Measurements from ENCODE around the gene TRMT44. TPM values are rescaled to one million over a fixed set of nuclear protein-coding genes. Genes with fewer than 3 reads are reported as not detected.
A peak's percentile ranks its signal among the peaks of the same experiment; 100 is the strongest.

The TRMT44 gene
- 37.9 to 41.7 TPM (median 41.2 TPM) in 3 replicates for total RNA-seq

- H3K27ac Mint-ChIP-seq, result peak within 1 kb of the TSS; percentile 99
- no peaks in the 10 kb centered on the region for H3K9me3 Mint-ChIP-seq
- peak; percentile 88 to 99 for DNase-seq (ENCODE audit: low spot score in 2 of 2, unreplicated experiment in 2 of 2)
- H3K4me3 Mint-ChIP-seq, result peak within 1 kb of the TSS; percentile 92
- H3K27me3 Mint-ChIP-seq (ENCODE audit: low read depth), result no peaks in the 10 kb centered on the region
- peaks cover 73% of the 10 kb centered on the region for H3K4me1 Mint-ChIP-seq
- H3K36me3 Mint-ChIP-seq, result no peaks in the 10 kb centered on the region
- TF ChIP-seq, protein P1, sequence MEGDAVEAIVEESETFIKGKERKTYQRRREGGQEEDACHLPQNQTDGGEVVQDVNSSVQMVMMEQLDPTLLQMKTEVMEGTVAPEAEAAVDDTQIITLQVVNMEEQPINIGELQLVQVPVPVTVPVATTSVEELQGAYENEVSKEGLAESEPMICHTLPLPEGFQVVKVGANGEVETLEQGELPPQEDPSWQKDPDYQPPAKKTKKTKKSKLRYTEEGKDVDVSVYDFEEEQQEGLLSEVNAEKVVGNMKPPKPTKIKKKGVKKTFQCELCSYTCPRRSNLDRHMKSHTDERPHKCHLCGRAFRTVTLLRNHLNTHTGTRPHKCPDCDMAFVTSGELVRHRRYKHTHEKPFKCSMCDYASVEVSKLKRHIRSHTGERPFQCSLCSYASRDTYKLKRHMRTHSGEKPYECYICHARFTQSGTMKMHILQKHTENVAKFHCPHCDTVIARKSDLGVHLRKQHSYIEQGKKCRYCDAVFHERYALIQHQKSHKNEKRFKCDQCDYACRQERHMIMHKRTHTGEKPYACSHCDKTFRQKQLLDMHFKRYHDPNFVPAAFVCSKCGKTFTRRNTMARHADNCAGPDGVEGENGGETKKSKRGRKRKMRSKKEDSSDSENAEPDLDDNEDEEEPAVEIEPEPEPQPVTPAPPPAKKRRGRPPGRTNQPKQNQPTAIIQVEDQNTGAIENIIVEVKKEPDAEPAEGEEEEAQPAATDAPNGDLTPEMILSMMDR (IDR thresholded peaks at IDR 0.05; ENCODE audit: unreplicated experiment), result no peak
Observed at GRCh38 chr4:8440492-8441311, at the start of gene TRMT44, which contains the start of gene ACOX3. TRMT44 (plus strand) TSS chr4:8440777; CDS start chr4:8440823, 46 bp downstream. ACOX3 (minus strand) TSS chr4:8440723; CDS start chr4:8416521, 24,202 bp downstream.

- Mint-ChIP-seq H3K36me3 (peaks cover 30% of the 10 kb centered on the region), H3K4me1 (peaks cover 11% of the 10 kb centered on the region), H3K4me3 (no peak overlapping the region), H3K27ac (no peak overlapping the region), H3K9me3 (no peaks in the 10 kb centered on the region), H3K27me3 (ENCODE audit: low read depth) (no peaks in the 10 kb centered on the region)
- no peak for DNase-seq (ENCODE audit: low spot score in 2 of 2, unreplicated experiment in 2 of 2)
- TF ChIP-seq, protein P1 (IDR thresholded peaks at IDR 0.05; ENCODE audit: unreplicated experiment), result no peak
Observed at GRCh38 chr4:8391071-8391470, 49.5 kb upstream of the TRMT44 start.

DNA sequence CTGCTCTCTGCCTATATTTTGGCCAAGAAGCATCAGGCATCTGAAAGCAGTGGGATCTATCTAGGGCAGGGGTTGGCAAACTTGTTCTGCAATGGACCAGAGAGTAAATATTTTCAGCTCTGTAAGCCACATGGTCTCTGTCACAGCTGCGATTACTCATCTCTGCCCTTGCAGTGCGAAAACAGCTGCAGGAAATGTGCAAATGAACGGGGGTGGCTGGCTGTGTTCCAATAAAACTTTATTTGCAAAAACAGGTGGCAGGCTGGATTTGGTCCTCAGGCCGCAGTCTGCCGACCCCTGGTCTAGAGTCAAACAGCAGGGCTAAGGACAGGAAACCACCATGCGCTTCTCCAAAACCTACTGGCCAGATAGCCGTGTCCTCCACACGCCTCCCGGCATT, 48.6 kb upstream of the TRMT44 start:
- DNase-seq (ENCODE audit: low spot score in 2 of 2, unreplicated experiment in 2 of 2), result no peak
- H3K27me3 Mint-ChIP-seq (ENCODE audit: low read depth), result no peaks in the 10 kb centered on the region
- peaks cover 32% of the 10 kb centered on the region for H3K36me3 Mint-ChIP-seq
- no peaks in the 10 kb centered on the region for H3K9me3 Mint-ChIP-seq
- no peak overlapping the region for H3K27ac Mint-ChIP-seq
- peaks cover 11% of the 10 kb centered on the region for H3K4me1 Mint-ChIP-seq
- H3K4me3 Mint-ChIP-seq, result no peak overlapping the region
- TF ChIP-seq, protein P1 (IDR thresholded peaks at IDR 0.05; ENCODE audit: unreplicated experiment), result no peak

DNA sequence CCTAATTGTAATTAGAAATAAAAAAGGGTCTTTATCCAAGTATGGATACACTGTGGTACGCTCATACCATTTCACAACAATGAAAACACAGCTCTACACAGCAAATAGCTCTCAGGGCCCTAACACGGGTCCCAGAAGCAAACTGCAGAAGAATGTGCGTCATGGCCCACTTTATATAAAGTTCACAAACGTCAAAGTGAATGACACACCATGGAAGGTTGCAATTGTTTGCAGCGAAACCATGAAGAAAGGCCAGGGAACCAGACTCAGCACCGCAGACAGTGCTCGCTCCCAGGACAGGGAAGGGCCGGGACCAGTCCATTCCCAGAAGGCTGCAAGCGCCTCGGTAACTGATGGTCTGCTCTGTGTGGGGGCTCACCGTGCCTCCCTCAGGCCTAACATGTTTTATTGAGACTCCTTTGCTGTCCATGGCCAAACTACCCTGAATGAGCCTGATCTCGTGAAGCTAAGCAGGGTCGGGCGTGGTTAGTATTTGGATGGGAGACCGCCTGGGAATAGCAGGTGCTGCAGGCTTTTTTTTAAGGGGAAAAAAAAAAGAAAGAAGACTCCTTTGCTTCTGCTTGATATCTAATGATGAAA, 47.9 kb upstream of the TRMT44 start:
- Mint-ChIP-seq H3K27me3 (ENCODE audit: low read depth) (no peaks in the 10 kb centered on the region), H3K4me1 (peaks cover 11% of the 10 kb centered on the region), H3K27ac (no peak overlapping the region), H3K36me3 (peaks cover 27% of the 10 kb centered on the region), H3K9me3 (no peaks in the 10 kb centered on the region), H3K4me3 (no peak overlapping the region)
- TF ChIP-seq, protein P1 (IDR thresholded peaks at IDR 0.05; ENCODE audit: unreplicated experiment), result no peak
- no peak for DNase-seq (ENCODE audit: low spot score in 2 of 2, unreplicated experiment in 2 of 2)

DNA sequence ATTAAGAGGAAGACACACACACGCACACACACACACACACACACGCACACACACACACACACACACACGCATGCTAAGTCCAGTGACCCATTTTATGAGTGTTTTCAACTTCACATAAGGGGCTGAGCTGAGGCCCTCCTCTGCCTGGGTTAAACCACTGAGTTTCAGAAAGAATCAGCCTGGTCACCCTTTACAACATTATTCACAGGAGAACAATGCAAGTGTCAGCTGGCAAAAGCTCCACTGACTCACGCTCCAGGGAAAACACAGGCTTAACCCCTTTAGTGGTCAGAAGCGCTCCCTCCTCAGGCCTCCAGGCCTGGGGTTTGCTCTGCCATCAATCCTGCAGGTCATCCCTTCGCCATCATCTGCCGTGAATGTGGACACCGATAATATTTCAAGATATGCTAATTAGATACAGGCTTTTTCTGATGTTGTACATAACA, 47.0 kb upstream of the TRMT44 start:
- Mint-ChIP-seq H3K27me3 (ENCODE audit: low read depth) (no peaks in the 10 kb centered on the region), H3K36me3 (peaks cover 33% of the 10 kb centered on the region), H3K4me3 (no peak overlapping the region), H3K27ac (peak overlapping the region; percentile 72), H3K9me3 (no peaks in the 10 kb centered on the region), H3K4me1 (peaks cover 11% of the 10 kb centered on the region)
- DNase-seq (ENCODE audit: low spot score in 2 of 2, unreplicated experiment in 2 of 2), result no peak
- TF ChIP-seq, protein P1 (IDR thresholded peaks at IDR 0.05; ENCODE audit: unreplicated experiment), result no peak

All from mesothelial cell of epicardium (in vitro differentiated cells).